GDM1 (cell line): ENCODE results near the gene ADAMTSL3.
"Not testable (repeated sequence)": the region's sequence is repeated elsewhere in the genome, so short reads cannot be mapped to it uniquely, and the experiment has no call there.

Experiments
- DNase-seq: peaks from one replicate; lab custom pipeline; 2025; lab: John Stamatoyannopoulos, UW

The ADAMTSL3 gene

DNA sequence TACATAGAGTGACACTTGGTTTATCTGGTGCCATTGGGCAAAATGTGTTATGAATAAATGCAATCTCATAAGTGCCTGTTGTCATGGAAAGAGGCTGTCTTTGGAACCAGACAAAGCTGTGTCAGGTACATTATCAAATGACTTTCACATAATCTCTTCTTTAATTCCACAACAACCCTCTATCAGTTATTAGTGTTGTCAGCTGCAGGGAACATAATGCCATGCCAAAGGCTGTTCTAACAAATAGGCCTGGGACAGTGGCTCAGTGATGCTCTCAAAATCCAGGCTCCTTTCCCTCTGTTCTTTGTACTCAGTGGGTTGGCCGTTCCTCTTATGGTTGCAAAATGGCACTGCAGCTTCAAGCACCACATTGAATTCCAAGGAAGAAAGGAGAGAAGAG, 91.8 kb downstream of the ADAMTSL3 start:
- DNase-seq, result no peak

DNA sequence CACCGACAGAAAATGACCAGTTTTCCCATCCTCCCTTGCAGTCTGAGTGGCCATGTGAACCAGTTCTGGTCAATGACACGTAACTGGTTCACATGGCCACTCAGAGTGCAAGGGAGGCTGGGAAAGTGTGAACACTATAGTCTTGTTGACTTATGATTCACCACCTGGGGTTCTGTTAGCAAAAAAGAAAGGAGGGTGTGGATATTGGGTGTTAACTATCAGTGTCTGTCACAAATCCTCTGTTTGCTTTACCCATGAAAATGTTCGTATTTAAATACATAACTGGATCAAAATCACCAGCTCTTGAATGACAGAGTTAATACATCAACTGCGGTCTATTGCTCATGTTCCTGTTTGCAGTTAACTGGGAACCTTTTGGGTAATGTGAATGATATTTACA, 92.3 kb downstream of the ADAMTSL3 start:
- no peak for DNase-seq

DNA sequence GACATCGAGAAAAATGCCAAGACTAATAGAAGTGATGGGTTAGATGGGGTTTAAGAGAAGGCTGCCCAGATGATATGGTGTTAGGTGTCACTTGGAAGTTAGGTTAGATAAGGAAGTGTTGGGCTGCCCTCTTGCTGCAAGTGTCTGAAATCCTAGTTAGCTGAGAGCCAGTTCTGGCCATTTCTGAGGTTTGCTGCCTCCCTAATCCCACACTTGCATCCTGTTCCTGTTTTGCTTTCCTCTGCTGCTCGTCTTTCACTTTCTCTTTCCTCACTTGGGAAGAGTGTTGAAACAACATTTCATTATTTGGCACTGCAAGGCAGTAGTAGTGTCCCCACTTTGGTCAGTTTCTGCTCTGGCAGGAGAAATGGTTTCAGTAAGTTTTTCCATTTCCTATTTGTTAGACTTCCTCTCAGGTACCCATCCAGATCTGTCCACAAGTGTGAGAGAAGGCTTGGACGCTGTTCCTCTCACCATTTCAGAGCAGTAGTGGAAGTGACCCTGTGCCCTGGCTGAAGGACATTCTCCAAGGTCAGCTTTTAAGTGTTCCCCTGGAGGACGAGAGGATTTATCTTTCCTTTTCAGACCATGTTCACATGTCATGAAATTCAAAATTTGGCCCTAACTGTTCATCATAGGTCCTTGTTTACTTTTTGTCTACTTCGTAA, 93.3 kb downstream of the ADAMTSL3 start:
- peak; percentile 62 for DNase-seq

DNA sequence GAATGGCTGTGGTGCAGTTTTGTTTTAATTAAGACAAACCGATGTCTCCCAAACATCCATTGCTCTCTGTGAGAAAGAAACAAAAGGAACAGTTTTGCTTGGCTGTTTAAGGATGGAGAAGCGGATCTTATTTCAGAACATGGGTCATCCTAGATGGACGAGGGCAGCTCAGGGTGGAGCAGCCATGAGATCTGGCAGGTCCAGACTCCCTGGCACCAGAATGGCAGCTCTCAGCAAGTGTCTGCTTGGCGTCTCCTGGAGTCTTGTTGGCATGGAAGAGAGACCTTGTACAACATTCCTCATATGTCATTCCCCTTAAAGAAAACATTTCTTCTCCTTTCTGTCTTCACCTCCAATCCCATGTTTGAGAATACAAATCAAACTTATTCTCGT, 93.8 kb downstream of the ADAMTSL3 start:
- DNase-seq, result no peak

DNA sequence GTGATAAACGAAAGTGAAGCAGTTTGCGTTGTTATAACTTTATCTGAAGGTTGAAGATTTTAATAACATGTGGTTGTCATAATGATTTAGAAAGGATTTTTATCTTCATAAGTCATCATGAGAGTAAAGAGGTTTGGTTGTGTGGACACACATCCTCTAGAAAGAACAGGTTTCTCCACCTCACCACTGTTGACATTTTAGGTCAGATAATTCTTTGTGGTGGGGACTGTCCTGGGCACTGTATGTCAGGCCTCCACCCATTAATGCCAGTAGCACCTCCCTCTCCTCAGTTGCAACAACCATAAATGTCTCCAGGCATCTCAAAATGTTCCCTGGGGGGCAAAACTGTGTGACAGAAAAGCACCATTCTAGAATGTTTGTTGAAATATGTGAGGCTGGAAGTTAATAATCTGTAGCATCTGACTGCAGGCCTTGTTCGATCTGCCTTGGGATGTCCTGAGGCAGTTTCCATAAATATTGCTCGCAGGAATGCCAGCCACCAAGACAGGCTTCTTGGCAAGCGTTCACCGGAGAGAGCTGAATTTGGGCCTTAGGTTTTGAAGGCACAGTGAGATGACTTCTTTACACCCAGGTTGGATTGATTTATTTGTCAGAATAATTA, 100.1 kb downstream of the ADAMTSL3 start:
- DNase-seq, result no peak

DNA sequence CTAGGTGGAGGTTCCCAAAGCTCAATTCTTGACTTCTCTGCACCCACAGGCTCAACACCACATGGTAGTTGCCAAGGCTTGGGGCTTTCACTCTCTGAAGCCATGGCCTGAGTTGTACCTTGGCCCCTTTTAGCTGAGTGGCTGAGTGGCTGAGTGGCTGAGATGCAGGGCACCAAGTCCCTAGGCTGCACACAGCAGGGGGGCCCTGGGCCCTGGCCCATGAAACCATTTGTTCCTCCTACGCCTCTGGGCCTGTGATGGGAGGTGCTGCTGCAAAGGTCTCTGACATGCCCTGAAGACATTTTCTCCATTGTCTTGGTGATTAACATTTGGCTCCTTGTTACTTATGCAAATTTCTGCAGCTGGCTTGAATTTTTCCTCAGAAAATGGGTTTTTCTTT, 103.4 kb downstream of the ADAMTSL3 start:
- not testable (repeated sequence) for DNase-seq

DNA sequence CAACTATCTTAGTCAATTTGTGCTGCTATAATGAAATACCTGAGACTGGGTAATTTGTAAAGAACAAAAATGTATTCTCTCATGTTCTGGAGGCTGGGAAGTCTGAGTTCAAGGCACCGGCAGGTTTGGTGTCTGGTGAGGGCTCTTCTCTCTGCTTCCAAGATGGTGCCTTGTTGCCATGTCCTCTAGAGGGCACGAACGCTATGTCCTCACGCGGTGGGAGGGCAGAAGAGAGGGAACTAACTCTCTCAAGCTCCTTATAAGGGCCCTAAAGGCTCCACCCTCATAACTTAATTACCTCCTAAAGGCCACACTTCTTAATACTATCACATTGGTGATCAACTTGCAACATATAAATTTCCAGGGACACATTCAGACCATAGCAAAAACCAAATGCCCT, 108.4 kb downstream of the ADAMTSL3 start:
- DNase-seq, result no peak

DNA sequence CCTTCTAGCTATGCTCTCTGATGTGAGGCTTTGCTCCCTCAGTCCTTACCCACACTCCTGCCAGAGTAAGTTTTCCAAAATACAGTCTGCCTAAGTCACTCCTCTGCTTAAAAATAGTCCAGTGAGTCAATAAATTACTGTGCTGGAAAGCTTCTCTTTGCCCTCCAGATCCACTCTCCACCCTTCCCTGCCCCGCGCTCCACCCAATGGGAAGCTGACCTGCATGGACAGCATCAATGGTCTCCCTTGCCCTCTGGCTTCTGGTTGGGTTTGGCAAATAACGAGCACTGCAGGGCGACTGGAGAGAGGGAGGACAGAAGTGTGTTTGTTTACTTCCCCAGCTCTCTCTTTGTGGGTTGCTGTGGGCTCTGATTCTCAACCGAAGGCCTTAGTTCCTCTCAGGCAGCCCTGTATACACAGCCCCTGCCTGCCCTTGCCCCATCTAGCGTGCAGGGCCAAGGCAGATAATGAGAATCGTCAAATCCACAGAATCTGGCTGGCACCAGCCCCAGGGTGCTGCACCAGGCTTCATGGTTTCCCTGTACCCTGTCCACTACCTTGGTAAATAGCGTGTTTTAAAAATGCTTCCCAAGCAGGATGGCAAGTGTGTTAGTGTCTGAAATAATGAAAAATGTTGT, 110.4 kb downstream of the ADAMTSL3 start:
- DNase-seq, result no peak

DNA sequence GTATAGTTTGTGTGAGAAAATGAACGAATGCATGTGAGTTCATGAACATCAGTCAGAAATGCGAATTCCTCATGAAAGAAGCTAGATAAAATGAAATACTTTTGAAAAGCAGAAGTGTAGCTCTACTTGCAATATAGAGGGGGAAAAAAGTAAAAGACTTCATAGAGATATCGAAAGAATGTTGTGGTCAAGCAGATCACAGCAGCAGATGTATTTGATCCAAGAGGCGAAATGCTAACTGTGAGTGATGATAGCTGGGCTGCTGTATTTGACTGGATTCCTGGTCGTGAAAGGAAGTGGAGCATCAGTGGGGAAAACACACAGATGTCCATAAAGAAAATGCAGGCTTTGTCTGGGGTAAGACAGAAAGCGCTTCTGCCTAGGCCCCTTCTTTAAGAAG, 112.4 kb downstream of the ADAMTSL3 start:
- DNase-seq, result no peak

DNA sequence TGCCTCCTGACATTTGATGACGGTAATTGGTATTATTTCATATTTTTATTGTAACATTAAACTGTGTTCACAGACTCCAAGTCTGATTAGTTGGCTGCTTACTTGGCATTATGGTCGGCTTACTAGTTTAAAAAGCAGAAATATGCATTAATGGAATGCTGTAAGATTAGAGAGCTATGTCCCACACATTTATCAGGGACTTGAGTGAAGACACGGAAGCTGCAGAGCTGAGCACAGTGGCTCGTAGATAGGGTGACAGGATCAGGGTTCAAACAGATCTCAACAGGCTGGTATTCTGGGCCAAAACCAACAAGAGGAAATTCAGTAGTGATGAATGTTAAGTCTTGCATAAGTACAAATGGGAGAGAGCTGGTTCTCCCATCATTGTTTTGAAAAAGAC, 113.8 kb downstream of the ADAMTSL3 start:
- no peak for DNase-seq

DNA sequence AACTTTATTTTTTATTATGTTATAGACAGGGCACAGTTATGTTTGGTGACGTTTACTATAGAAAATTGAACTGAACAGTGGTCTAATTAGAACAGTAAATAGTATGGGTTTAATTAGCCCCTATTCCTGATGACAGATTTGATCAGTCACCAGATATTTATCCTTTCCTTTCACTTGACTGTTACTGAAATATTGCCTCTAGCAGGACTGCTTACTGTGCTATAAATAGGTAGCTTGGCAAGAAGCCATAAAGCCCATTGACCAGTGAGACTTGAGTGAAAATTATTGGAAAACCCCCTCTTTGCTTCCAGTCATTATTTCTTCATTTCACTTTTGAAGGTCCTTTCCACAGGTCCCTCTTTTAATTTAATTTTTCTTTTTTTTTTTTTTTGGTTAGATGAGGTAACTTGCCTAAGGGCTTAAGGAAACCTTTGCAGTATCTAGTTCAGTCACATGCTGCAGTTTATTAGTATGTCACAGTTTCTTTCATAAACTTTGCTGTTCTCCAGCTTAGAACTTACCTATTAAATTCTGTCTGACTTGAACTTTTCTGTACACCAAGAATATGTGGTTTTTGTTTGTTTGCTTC, 115.6 kb downstream of the ADAMTSL3 start:
- DNase-seq, result no peak

DNA sequence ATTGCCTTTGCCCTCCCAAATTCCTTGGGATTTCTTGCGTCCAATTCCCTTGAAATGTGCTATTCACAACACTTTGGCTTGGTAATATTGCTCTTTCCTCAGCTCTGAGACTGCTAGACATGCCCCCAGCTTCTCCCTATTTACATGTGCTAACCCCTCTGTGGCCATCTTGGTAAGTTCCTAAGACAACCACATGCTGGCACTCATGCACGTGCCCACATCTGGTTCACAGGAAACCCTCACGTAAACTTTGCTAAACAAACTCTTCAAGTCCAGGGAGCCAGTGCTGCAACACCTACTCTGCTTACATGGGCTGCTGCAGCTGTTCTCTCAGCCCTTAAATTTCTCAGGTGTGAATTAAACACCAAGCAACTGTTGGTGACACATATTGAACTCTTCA, 121.8 kb downstream of the ADAMTSL3 start:
- no peak for DNase-seq

DNA sequence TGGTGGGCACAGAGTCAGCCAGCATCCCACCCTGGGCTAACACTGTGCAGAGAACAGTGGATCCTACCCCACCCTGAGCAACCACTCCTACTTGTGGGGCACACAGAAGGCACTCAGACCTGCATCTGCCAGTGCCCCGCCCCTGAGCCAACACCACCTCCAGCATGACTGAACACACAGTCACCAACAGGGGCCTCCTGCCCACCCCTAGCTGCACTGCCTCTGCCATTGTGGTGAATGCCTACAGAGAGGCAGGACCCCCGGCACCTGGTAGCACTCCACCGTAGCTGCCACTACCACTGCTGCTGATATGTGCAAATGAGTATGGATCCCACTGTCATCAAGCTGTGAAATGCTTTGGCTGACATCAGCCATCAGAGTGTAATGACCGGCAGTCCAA, 123.1 kb downstream of the ADAMTSL3 start:
- no peak for DNase-seq

DNA sequence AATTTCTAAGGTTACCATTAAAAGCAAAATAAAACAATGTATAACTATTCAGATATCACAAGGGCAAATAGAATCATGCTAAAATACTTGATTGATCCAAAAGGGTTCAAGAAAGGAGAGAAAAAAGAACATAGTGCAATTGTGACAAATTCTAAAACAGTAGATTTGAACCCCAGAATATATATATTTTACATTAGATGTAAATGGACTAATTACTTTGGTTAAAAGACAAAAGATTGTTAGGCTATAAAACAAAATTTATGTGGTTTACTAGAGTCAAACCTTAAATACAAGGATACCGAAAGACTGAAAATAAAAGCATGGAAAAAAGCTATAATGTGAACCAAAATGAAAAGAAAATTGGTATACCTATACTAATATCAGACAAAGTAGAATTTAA, 129.3 kb downstream of the ADAMTSL3 start:
- no peak for DNase-seq

DNA sequence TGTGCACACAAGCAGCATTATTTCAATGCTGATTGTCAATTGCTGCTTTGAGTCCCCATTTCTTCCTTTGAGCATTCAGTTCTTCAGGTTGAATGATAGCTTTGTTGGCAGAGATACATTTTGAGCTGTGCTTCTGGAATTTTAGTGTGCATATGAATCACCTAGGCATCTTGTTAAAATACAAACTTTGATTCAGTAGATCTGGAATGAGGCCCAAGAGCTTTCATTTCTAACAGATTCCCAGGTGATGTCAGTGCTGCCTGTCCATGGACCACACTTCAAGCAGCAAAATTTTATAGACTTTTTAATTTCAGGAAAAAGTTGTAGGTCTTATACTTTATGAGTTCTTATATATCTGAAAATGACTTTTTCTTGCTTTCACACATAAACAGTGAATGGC, 131.1 kb downstream of the ADAMTSL3 start:
- DNase-seq, result no peak

DNA sequence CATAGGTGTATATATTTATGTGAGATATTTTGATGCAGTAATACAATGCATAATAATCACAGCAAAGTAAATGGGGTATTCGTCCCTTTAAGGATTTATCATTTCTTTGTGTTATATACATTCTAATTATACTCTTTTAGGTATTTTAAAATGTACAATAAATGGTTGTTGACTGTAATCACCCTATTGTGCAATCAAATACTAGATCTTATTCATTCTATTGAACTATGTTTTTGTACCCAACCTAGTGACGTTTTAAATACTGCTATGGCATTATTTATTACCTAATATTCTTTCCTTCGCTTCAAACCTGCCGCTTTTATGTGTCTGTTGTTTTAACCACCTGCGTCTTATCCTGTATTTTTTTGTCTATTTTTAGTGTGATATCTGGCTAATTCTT, 132.4 kb downstream of the ADAMTSL3 start:
- DNase-seq, result no peak

DNA sequence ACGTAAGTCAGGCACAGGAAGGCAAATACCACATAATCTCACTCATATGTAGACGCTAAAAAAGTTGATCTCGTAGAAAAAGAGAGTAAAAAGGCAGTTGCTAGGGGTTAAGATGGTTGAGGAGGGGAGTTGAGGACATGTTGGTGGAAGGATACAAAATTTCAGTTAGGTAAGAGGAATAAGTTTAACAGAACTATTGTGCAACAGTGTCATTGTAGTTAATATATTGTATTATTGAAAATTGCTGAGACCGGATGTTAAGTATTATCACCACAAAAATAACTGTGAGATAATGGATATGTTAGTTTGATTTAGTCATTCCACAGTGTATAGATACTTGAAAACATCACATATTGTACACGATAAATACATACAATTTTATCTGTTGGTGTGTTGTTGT, 139.1 kb downstream of the ADAMTSL3 start:
- no peak for DNase-seq

DNA sequence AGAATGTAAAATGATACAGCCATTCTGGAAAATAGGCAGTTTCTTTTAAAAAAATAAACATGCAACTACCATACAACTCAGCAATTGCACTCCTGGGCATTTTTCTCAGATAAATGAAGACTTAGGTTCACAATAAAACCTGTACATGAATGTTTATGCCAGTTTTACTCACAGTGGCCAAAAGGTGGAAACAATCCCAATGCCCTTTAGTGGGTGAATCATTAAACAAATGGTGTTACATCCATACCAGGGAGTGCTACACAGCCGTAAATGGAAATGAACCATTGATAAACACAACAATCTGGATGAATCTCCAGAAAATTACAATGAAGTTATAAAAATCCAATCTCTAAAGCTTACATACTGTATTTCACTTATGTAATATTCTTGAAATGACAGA, 140.3 kb downstream of the ADAMTSL3 start:
- no peak for DNase-seq

DNA sequence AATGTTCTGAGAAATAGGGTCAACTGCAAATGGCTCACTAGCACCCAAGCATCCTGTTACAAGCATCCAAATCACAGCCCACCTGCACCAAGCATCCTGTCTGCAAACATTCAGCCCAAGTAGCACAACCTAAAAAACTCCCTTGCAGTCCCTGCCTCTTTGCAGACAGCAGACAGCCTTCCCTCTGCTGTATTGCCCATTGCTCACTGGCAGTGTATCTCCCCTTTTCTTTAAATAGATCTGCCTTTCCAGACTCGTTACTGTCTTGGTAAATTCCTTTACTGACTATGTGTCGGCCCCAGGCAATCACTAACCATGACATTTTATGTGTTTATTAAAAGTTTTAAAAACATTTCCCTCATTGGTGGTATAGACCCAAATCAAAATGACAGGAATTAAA, 155.4 kb downstream of the ADAMTSL3 start:
- DNase-seq, result no peak

DNA sequence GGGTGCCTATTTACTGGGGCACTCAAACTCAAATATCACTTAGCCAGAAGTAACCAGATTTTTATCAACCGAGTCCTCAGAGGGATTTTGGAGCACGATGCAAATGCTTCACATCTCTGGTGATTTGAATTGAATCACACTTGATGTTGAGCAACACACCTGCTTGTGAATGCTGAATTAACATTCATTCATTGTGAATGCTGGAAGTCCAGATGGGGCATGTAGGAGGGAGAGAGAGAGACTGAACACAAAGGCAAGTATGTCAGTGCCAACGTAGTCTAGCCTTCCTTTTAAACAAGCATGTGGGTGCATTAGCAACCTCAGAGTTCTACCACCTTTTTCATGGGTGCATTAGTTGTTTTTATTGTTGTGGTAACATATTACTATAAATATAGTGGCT, 156.2 kb downstream of the ADAMTSL3 start:
- DNase-seq, result no peak

DNA sequence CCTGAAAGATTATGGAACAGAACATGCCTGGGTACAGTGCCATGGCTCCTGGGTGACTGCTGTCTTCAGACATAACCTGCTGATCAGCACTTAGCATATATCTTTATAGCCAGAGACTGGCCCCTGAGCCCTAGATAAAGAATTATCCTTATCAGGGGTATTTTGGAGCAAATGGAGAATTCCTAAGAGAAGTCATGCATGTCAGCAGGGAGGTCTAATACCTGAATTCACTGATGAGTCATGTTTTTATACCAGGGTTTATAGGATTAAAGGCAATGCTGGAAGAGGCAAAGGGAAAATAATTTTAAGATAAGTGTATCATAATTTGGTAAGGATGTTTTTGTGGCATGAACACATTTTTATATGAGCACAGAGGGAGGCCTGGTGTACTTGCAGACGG, 159.8 kb downstream of the ADAMTSL3 start:
- no peak for DNase-seq

DNA sequence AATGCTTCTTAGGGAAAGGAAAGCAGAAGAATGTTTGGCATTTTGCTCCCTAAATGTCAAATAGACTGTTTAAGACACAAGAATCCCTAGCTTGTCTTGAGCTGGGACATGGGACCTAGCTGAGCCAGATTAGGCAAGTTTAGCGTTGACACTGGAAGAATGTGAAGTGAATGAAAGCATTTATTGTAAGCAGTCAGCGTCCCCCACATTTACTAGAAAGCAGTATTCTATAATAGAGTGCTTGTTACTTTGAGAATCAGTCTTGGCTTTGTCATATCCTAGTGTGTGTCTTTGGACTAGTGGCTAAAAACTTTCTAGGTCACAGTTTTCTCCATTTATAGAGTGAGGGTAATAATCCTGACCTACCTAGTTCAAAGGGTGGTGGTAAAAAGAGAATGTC, 161.6 kb downstream of the ADAMTSL3 start:
- no peak for DNase-seq

DNA sequence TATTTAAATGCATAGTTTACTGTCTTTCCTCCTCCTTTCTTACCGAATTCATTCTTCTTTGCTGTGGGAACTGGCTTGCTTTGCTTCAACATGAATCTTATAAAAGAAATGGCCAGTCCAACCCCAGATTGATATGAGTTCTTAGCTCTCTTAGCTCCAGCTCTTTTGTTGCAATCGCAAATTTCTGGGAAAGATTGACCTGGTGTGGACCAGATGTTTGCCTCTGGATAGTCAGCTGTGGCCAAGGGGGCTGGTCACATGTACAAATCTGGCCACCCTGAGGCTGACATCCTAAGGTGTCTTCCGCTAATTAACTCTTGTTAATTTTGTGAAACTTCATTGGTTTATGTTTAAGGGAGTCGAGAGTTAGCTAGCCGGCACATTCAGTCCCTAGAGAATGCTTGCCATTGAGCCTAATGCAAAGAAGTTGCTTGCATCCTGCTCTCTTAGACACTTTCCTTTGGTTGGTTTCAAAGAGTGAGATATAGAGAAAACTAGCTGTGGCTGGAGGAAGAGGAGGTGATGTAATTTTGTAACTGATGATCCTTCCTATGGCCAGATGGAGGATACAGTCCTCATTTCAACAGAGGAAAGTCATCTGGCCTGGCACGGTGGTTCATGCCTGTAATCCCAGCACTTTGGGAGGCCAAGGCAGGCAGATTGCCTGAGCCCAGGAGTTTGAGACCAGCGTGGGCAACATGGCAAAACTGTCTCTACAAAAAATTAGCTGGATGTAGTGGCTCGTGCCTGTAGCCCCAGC, 162.4 kb downstream of the ADAMTSL3 start:
- no peak for DNase-seq
